GM21360 (cell line): Measurements from ENCODE around the gene SPECC1.

Source experiments
- ATAC-seq: cut with Tn5 transposase; IDR thresholded peaks from one replicate; pipeline ENCODE4 v1.9.1; 2021; ENCODE audit warnings: mild to moderate bottlenecking, moderate library complexity; ENCODE audit not compliant: unreplicated experiment

Gene SPECC1

DNA sequence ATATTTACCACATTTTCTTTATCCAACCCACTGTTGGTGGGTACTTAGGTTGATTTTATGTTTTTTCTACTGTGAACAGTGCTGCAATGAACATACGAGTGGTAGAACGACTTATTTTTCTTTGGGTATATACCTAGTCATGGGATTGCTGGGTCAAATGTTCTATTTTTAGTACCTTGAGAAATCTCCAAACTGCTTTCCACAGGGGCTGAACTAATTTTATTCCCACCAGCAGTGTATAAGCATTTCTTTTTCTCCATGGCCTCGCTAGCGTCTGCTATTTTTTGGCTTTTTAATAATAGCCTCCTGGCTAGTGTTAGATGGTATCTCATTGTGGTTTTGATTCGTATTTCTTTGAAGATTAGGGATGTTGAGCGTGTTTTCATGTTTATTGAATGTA lies 255.8 kb downstream of the SPECC1 start:
- no peak for ATAC-seq

DNA sequence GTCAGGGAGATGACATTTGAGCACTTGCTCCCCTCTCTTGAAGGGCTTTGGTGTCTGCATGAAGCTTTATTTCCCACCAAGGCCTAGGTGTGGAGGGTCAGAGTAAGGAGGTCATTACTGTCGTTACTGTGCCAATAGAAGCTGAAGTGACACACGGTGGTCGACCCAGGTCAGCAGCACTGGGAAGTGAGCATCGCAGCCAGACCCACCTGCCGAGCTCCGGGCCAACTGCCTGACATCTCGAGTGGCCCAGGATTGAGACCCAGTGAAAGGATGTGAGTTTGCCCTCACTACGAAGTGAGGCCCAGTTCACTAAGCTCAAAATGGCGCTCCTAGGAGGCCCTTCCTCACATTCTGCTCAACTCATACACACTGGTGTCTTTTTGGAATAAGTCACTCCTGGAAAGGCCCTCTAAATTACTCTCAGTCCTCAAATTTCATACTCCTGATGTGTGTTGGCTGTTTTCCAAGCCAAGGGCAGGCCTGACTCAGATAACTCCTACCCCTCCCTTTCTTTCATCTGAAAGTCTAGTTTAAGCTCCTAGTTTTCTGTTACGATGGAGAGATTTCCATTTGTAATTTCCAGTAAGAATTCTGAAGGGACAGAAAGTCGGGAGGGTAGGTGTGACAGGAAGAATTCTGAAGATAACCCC lies 257.8 kb downstream of the SPECC1 start:
- ATAC-seq, result no peak

- ATAC-seq, result no peak
Measured at GRCh38 chr17:20267459-20267842, 258.3 kb downstream of the SPECC1 start.

- ATAC-seq, result no peak
Measured at GRCh38 chr17:20270369-20270768, 261.2 kb downstream of the SPECC1 start.

DNA sequence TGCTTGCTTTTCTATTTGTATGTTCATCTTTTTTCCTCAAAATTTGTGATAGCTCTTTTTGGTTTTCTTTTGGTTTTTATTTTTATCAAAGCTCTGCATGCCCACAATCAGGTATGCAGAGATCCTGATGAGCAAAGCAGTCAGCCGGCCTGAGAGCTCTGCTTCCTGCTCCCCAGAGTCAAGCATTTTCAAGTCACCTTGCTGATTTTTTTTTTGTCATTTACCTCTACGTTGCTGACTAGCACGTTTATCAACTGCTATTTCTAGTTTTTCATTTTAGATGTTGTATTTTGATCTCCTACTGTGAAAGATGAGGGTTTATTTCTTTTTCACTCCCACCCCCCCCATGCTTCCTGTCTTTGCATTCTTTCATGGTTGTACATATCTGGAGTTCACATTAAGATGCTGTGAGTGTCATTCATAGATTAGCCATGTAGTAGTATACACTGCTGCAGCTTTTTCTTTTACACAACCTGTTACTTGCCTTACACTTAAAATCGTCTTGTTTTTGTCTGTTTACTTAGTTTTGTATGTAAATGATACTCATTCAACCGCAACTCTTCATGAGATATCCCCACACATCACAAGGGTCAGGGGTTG lies 262.0 kb downstream of the SPECC1 start:
- no peak for ATAC-seq

DNA sequence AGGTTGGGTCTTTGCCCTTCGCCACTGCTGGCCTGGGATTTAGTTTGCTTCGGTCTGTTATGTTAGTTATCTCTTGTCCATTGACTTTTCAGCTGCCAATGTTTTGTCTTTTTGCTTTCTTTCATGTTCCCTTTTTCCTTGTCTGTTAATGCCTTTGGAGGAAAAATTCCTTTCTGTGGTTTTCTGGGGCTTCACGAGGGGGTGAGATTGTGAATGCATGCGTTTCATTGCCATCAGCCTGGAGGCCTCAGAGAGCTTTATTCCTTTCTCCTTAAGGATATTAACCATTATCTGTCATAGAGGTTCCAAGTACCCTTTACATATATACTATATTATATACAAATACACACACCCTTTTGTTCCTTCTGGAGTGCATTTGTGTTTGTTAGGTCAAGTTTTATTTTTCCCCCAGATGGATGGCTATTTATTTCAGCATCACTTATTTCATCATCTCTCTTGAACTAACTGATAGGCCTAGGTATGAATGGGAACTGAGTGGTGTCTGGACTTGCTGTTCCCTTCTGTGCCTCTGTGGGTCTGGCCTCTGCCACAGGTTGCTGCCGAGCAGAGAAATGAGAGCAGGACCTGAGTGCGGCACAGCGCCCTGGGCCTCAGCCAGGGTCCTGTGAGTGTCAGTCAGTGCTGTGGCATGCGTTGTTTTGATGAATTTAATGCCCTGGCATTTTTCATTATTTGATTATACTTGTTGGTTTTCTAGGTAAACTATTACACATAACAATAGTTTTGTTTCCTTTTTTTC lies 264.8 kb downstream of the SPECC1 start:
- ATAC-seq, result no peak

DNA sequence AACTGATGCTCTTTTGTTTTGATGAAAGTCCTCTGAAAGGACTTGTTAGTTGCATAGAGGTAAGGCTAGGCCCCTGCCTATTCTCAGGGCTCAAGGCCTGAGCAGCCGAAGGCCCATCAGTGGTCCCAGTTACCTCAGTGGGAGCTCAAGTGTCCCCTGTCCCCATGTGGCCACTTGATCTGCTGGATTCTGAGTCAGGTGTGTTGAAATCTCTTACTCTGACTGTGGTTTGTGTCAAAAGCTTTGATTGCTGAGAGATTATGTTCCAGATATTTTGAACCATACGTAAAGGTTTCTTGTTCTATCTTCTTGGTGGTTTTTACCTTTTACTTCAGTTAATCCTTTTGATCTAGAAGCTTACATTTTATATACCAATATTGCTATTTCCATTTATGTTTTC lies 266.5 kb downstream of the SPECC1 start:
- ATAC-seq, result no peak

DNA sequence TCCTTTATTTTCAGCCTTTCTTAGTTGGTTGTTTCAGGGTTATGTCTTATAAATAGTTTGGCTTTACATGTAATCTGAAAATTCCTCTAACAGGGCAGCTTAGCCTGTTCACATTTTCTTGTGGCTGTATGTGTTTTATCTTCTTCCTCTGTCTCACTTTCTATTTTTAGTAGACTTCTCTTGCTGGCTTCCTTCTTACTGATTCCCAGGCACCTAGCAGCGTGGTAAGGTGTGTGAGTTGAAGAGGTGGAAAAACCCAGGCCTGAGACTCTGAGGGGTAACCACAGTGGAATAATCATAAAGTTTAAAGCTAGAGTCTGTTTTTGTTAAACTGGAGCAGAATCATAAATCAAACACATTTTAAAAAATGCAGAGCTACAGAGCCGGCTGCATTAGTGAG lies 267.3 kb downstream of the SPECC1 start:
- ATAC-seq, result no peak

- no peak for ATAC-seq
Measured at GRCh38 chr17:20278805-20279204, 269.6 kb downstream of the SPECC1 start.

- ATAC-seq, result no peak
Measured at GRCh38 chr17:20279631-20280030, 270.5 kb downstream of the SPECC1 start.

DNA sequence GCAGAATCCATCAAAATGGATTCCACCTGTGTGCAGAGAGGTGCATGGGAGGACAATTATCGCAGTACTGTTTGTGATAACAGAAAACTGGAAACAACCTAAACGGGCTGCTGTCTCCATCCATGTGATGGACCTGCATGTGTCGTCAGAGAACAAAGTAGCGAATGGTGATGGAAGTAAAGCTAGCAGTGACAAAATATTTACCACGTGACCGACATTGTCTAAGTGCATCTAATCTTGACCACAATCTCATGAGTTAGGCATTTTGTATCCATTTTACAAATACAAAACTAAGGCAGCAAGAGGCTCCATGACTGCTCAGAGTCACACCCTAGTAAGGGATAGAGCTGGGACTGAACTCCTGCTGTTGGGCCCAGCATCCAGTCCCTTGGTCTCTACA lies 270.9 kb downstream of the SPECC1 start:
- no peak for ATAC-seq

GRCh38 chr17:20280851-20281250 lies 271.7 kb downstream of the SPECC1 start:
- no peak for ATAC-seq

- ATAC-seq, result no peak
Measured at GRCh38 chr17:20281860-20282259, 272.7 kb downstream of the SPECC1 start.

GRCh38 chr17:20282526-20283308 lies 273.6 kb downstream of the SPECC1 start:
- no peak for ATAC-seq

DNA sequence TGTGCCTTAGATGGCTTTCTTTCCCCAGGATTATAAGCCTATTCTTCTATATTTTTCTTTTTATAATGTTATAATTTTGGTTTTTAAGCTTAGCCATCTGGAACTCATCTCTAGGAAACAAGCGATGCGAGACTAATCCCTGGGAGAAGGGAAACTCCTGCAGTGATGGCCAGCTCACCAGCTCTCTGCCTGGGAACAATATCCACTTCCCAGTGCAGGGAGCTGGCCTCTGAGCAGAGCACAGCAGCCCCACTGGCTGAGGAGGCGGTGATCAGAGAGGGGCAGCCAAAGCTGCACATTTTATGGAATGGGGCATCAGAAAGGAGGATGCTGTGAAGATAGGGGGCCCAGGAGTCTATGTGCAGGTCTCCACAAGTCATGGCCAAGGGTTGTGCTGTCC lies 274.9 kb downstream of the SPECC1 start:
- no peak for ATAC-seq

- ATAC-seq, result no peak
Measured at GRCh38 chr17:20284570-20285295, 275.6 kb downstream of the SPECC1 start.

GRCh38 chr17:20289984-20290383 lies 280.8 kb downstream of the SPECC1 start:
- ATAC-seq, result no peak

- no peak for ATAC-seq
Measured at GRCh38 chr17:20291853-20292252, 282.7 kb downstream of the SPECC1 start.

DNA sequence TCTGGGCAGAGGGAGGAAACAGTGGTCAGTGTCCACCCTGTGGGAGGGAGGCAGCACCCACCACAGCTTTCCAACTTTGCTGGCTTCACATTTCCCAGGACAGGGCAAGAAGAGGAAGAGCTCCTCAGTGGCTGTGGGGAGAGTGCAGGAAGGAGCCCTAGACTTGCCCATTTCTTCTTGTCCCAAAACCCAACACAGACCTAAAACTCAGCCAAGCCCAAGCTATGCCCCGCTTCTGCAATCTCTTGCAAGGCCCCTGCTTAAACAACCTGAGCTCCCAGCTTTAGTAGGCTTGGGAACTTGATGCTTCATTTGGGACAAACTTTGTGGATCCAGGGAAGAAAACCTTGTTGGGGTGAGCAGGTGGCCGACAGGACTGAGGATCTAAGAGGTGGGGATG lies 284.3 kb downstream of the SPECC1 start:
- ATAC-seq, result no peak

- ATAC-seq, result no peak
Measured at GRCh38 chr17:20294120-20294519, 285.0 kb downstream of the SPECC1 start.

GRCh38 chr17:20299013-20299412 lies 289.9 kb downstream of the SPECC1 start:
- ATAC-seq, result no peak
